SJSA1 (cell line): ENCODE results near the gene EIF5A2. TPM values are rescaled to one million over a fixed set of nuclear protein-coding genes. Genes with fewer than 3 reads are reported as not detected.
"Not testable (repeated sequence)": the region's sequence is repeated elsewhere in the genome, so short reads cannot be mapped to it uniquely, and the experiment has no call there.

Experiments used
- DNase-seq, 2 experiments: peaks; one replicate each; pipeline ENCODE4 v3.0.0-alpha.2; 2015 to 2020; ENCODE audit warnings: low spot score in 2 of 2, low read depth in 1 of 2
- H3K27ac ChIP-seq: fragments of 250-450 bp; sonication (Bioruptor Pico); 2 replicates; pipeline ENCODE4 v1.5.1; 2020; ENCODE audit warnings: mild to moderate bottlenecking, moderate library complexity
- H3K27me3 ChIP-seq: fragments of 250-450 bp; sonication (Bioruptor Pico); replicated peaks from 2 replicates; pipeline ENCODE4 v1.5.1; 2020; ENCODE audit warnings: mild to moderate bottlenecking, moderate library complexity
- H3K36me3 ChIP-seq: fragments of 250-450 bp; sonication (Bioruptor Pico); 2 replicates; pipeline ENCODE4 v1.5.1; 2020; ENCODE audit warnings: mild to moderate bottlenecking
- H3K4me1 ChIP-seq: fragments of 250-450 bp; sonication (Bioruptor Pico); replicated peaks from 2 replicates; pipeline ENCODE4 v1.6.1; 2021; ENCODE audit warnings: mild to moderate bottlenecking
- H3K4me3 ChIP-seq: fragments of 250-450 bp; sonication (Bioruptor Pico); 2 replicates; pipeline ENCODE4 v1.5.1; 2020; ENCODE audit warnings: mild to moderate bottlenecking
- H3K9me3 ChIP-seq: fragments of 250-450 bp; sonication (Bioruptor Pico); replicated peaks from 2 replicates; pipeline ENCODE4 v1.5.1; 2020; ENCODE audit warnings: mild to moderate bottlenecking
- total RNA-seq: library from RNA; depleted of rRNA; stranded (reverse); fragments of >200 nt; shearing (Covaris generic); gene quantifications from 2 replicates; pipeline ENCODE4 v1.2.3, GENCODE V29; 2014; rRNA removed

The EIF5A2 gene
- 12.2 and 21.0 TPM in 2 replicates for total RNA-seq

DNA sequence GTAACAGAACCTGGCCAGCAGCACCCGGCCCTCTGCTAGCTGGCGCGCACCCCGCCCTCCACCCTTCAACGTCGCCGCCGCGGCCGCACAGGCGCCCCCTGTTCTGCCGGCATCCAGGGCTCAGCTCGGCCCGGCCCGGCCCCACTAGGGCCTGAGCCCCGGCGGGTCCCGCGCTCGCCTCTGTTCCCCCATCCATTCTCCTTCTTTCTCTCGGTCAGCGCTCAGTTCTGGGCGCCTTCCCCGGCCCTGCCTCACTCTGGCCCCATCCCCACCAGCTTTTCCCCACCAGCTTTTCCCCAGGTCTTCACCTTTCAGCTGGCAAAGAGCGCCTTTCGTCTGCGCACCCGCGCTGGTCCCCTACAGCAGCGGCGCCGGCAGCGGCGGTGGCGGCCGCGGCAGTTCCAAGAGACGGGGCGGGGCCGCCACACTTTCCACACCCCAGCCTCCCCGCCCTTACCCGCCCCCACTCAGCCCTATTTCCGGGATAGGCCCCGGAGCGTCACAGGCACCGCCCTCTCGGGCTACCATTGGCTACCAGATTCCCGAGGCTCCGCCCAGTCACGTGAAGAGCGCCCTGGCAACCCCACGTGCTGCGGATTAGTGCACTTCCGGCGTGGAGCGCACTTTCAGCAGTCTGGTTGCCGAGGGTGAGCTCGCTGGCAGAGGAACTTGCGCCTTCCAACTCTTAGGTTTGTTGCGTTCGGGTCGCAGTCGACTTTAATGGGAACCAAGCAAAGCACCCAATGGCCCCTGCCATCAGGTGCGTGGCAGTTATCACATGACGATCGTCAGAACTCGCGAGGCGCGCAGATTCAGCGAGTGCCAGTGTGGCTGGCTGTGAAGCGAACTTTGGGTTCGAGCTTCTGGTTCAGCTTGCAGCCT, at the start of gene EIF5A2:
Gene EIF5A2 (minus strand): TSS at position 403 of the 882 bp plus-strand sequence. CDS start 831 bp downstream, outside the sequence.
- peaks cover 9% of the 10 kb centered on the region for H3K4me1 ChIP-seq
- no peaks in the 10 kb centered on the region; the same call in 1 of the 2 replicates for H3K36me3 ChIP-seq
- H3K27me3 ChIP-seq: no peaks in the 10 kb centered on the region
- H3K27ac ChIP-seq: peak within 1 kb of the TSS; percentile 22; the same call in 1 of the 2 replicates
- H3K9me3 ChIP-seq: peaks cover 15% of the 10 kb centered on the region
- peak; percentile 74 to 93 for DNase-seq
- peak within 1 kb of the TSS; percentile 62 for H3K4me3 ChIP-seq

DNA sequence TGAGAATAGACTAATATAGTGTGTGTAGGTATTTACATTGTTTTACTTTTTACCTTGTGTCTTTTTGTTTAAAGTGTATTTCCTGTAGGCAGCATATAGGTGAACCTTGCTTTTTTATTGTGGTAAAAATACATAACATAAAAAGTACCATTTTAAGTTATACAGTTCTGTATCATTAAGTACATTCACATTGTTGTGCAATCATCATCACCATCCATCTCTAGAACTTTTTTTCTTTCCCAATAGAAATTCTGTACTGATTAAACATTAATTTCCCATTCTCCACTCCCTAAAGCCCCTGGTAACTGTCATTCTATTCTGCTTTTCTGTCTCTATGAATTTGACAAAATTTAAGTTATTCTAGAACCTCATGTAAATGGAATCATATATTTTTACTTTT, 48.2 kb upstream of the EIF5A2 start:
- H3K27me3 ChIP-seq: no peaks in the 10 kb centered on the region
- H3K9me3 ChIP-seq: no peaks in the 10 kb centered on the region
- H3K27ac ChIP-seq: no peak overlapping the region
- no peak for DNase-seq
- no peak overlapping the region for H3K4me3 ChIP-seq
- H3K4me1 ChIP-seq: no peaks in the 10 kb centered on the region
- no peaks in the 10 kb centered on the region for H3K36me3 ChIP-seq

DNA sequence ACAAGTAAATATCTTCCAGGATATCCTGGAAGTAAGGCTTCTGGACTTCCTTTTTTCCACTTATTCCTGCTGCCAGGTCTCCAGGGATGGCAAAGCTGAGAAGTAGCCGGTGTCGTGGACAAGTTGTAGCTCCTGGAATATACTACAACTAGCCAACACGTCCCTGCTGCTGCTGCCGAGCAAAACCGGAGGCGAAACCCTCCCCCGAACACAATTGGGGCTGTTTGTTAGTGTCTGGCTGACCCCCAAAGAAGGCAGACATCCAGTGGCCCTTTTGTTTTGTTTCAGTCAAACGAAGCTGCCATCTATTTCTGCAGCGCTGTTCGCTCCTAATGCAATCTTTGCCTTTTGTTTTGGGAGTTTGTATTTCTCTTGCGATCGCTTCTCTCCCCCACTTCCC, 45.3 kb upstream of the EIF5A2 start:
- no peaks in the 10 kb centered on the region for H3K9me3 ChIP-seq
- no peak overlapping the region for H3K4me3 ChIP-seq
- no peak overlapping the region for H3K27ac ChIP-seq
- H3K4me1 ChIP-seq: no peaks in the 10 kb centered on the region
- DNase-seq: no peak
- no peaks in the 10 kb centered on the region for H3K36me3 ChIP-seq
- no peaks in the 10 kb centered on the region for H3K27me3 ChIP-seq

DNA sequence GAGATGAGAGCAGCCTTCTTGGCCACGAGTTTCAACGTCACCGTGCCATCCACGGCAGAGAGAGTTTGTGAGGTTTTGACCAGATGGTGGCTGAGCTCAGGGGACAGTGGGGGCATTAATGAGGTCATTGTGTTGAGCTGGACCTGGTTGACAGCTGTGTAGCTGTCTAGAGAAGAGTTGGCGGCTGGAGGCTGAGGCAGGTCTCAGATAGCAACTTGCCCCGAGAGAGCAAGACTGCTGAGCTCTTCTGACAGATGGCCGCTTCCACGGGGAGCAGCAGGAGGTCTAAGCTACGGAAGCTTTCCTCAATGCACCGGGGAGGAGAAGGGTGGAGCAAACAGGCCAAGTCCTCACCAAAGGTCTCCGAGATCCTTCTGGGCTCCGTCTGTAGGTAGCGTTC, 44.8 kb upstream of the EIF5A2 start:
- Histone ChIP-seq H3K36me3 (no peaks in the 10 kb centered on the region), H3K9me3 (no peaks in the 10 kb centered on the region), H3K4me1 (no peaks in the 10 kb centered on the region), H3K27ac (no peak overlapping the region), H3K27me3 (no peaks in the 10 kb centered on the region), H3K4me3 (no peak overlapping the region)
- no peak for DNase-seq

DNA sequence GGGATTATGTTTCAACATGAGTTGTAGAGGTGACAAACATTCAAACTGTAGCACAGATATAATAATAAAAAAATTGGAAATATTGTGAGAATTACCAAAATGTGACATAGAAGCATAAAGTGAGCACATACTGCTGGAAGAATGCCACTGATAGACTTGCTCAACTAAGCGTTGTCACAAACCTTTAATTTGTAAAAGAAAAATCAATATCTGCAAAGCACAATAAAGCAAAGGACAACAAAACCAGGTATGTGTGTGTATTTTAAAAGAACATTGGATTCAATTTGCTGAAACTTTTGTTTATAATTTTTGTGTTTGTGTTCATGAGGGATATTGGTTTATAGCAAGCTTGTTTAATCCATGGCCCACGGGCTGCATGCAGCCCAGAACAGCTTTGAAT, 40.8 kb upstream of the EIF5A2 start:
- H3K4me3 ChIP-seq: no peak overlapping the region

DNA sequence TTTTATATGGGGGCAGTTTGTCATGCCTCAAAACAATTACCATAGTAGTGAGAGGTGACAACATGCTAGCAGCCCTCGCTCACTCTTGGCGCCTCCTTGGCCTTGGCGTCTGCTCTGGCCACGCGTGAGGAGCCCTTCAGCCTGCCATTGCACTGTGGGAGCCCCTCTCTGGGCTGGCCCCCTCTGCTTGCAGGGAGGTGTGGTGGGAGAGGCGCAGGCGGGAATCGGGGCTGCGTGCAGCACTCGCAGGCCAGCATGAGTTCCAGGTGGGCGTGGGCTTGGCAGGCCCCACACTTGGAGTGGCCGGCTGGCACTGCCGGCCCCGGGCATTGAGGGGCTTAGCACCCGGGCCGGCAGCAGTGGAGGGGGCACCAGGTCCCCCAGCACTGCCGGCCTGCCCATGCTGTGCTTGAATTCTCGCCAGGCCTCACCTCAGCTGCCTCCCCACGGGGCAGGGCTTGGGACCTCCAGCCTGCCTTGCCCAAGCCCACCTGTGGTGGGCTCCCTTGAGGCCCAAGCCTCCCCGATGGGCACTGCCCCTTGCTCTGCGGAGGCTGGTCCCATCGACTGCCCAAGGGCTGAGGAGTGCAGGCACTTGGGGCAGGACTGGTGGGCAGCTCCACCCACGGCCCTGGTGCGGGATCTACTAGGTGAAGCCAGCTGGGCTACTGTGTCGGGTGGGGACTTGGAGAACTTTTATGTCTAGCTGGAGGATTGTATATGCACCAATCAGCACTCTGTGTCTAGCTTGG, 38.8 kb upstream of the EIF5A2 start:
- Histone ChIP-seq H3K27ac (no peak overlapping the region), H3K9me3 (no peaks in the 10 kb centered on the region), H3K36me3 (no peaks in the 10 kb centered on the region), H3K4me1 (no peaks in the 10 kb centered on the region), H3K27me3 (no peaks in the 10 kb centered on the region), H3K4me3 (no peak overlapping the region)
- no peak for DNase-seq

More for the DNA sequence above, 40.8 kb upstream of the EIF5A2 start:
- Histone ChIP-seq H3K27ac (no peak overlapping the region), H3K36me3 (no peaks in the 10 kb centered on the region), H3K4me1 (no peaks in the 10 kb centered on the region), H3K27me3 (no peaks in the 10 kb centered on the region), H3K9me3 (no peaks in the 10 kb centered on the region)
- no peak for DNase-seq

DNA sequence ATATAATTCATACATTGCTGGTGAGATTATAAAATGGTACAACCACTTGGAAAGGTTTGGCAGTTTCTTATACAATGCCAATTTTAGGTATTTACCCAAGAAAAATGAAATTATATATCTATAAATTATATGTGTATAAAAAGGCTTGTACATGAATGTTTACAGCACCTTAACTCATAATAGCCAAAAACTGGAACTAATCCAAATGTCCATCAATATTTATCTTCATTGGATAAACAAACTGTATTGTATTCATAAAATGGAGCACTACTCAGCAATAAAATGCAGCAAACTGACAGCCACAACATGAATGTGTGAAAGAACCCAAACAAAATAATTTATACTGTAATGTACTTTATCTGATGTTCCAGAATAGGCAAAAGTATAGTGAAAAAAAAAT, 33.6 kb upstream of the EIF5A2 start:
- Histone ChIP-seq H3K4me1 (no peaks in the 10 kb centered on the region), H3K27ac (no peak overlapping the region), H3K27me3 (no peaks in the 10 kb centered on the region), H3K9me3 (0 out of 2 replicates have a peak, but pooled peaks cover 2% of the 10 kb centered on the region), H3K4me3 (no peak overlapping the region), H3K36me3 (no peaks in the 10 kb centered on the region)
- DNase-seq: no peak

DNA sequence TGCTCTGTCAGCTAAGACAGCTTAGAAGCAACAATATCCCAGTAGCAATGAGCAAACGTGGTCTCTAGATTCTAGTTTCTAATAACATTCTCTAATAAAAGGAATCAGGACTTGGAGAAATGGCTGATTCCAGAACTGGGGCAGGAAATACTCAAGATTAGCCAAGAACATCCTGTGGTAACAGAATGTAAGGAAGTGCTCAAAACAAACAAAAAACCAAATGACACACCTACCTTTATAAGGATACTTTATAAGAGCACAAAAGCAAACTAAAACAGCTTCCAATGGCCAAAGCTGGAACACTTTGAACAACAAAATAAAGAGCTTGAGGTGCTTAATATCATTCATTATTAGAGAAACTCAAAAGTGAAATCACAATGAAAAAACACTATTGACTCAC, 33.1 kb upstream of the EIF5A2 start:
- Histone ChIP-seq H3K27me3 (no peaks in the 10 kb centered on the region), H3K27ac (no peak overlapping the region), H3K4me3 (no peak overlapping the region), H3K9me3 (0 out of 2 replicates have a peak, but pooled peaks cover 2% of the 10 kb centered on the region), H3K36me3 (no peaks in the 10 kb centered on the region), H3K4me1 (no peaks in the 10 kb centered on the region)
- DNase-seq: no peak

DNA sequence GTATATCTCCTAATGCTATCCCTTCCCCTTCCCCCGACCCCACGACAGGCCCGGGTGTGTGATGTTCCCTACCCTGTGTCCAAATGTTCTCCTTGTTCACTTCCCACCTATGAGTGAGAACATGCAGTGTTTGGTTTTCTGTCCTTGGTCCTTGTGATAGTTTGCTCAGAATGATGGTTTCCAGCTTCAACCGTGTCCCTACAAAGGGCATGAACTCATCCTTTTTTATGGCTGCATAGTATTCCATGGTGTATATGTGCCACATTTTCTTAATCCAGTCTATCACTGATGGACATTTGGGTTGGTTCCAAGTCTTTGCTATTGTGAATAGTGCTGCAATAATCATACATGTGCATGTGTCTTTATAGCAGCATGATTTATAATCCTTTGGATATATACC, 24.6 kb upstream of the EIF5A2 start:
- not testable (repeated sequence) for H3K4me3 ChIP-seq, H3K4me1 ChIP-seq, DNase-seq, H3K36me3 ChIP-seq, H3K27ac ChIP-seq, H3K9me3 ChIP-seq, H3K27me3 ChIP-seq

DNA sequence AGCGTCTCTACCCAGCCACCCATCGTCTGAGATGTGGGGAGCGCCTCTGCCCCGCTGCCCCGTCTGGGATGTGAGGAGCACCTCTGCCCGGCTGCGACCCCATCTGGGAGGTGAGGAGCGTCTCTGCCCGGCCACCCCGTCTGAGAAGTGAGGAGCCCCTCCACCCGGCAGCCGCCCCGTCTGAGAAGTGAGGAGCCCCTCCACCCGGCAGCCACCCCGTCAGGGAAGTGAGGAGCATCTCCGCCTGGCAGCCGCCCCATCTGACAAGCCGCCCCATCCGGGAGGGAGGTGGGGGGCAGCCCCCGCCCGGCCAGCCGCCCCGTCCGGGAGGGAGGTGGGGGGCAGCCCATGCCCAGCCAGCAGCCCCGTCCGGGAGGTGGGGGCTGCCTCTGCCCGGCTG, 15.1 kb upstream of the EIF5A2 start:
- not testable (repeated sequence) for H3K36me3 ChIP-seq, H3K4me3 ChIP-seq, H3K9me3 ChIP-seq, H3K27me3 ChIP-seq, H3K4me1 ChIP-seq, H3K27ac ChIP-seq, DNase-seq

DNA sequence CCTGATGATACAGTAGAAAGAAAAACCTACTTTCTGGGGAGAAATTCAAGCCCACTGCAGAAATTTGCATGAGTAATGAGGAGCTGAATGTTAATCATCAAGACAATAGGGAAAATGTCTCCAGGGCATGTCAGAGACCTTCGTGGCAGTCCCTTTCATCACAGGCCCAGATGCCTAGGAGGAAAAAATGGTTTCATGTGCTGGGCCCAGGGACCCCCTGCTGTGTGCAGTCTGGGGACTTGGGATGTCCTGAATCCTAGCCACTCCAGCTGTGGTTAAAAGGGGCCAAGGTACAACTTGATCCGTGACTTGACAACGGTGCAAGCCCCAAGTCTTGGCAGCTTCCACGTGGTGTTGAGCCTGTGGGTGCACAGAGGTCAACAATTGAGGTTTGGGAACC, 10.3 kb upstream of the EIF5A2 start:
- H3K27me3 ChIP-seq: no peaks in the 10 kb centered on the region
- no peaks in the 10 kb centered on the region for H3K4me1 ChIP-seq
- H3K36me3 ChIP-seq: no peaks in the 10 kb centered on the region
- no peak for DNase-seq
- no peak overlapping the region for H3K27ac ChIP-seq
- H3K4me3 ChIP-seq: no peak overlapping the region
- H3K9me3 ChIP-seq: 0 out of 2 replicates have a peak, but pooled peaks cover 3% of the 10 kb centered on the region

DNA sequence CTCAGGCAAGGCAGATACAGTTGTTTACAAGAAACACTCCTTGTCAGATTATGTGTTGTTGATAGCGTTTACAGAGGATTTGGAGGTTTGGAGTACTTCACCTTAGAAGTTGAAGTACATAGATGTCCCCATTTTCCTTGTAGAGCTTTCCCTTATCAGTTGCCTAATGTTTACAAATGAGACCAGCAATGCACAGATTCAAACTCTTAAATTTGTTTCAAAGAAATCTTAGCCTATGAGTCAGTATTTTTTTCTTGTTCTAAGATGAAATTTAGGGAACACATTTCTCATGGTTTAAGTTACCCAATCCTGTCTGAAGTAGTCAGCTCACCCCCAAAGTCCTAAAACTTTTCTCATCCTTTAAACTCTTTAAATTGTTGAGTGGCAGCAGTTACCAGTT, 6.3 kb upstream of the EIF5A2 start:
- H3K9me3 ChIP-seq: peaks cover 6% of the 10 kb centered on the region; the same call in 1 of the 2 replicates
- no peaks in the 10 kb centered on the region for H3K27me3 ChIP-seq
- no peaks in the 10 kb centered on the region for H3K36me3 ChIP-seq
- H3K4me3 ChIP-seq: no peak overlapping the region
- no peaks in the 10 kb centered on the region for H3K4me1 ChIP-seq
- DNase-seq: no peak
- H3K27ac ChIP-seq: no peak overlapping the region

DNA sequence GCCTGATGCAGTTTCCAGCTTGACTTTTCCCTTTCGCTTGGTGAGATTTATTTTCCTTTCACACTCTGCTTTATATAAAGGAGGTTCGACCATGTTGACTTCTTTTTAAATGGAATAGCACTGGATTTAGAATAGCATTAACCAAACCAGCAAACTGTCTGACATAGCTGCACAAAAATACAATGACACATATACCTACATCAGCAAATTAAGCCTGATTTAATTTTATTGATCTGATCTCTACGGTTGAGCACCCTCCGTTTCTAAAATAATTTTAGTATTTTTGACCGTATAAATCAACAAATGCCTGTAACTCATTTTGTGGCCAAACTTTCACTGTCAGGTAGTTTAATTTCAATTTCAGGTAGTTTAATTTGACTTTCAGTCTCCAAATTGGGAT, 5.8 kb upstream of the EIF5A2 start:
- H3K36me3 ChIP-seq: no peaks in the 10 kb centered on the region
- no peak overlapping the region for H3K4me3 ChIP-seq
- no peak overlapping the region for H3K27ac ChIP-seq
- H3K9me3 ChIP-seq: peaks cover 8% of the 10 kb centered on the region; the same call in 1 of the 2 replicates
- H3K27me3 ChIP-seq: no peaks in the 10 kb centered on the region
- no peaks in the 10 kb centered on the region for H3K4me1 ChIP-seq
- no peak for DNase-seq

DNA sequence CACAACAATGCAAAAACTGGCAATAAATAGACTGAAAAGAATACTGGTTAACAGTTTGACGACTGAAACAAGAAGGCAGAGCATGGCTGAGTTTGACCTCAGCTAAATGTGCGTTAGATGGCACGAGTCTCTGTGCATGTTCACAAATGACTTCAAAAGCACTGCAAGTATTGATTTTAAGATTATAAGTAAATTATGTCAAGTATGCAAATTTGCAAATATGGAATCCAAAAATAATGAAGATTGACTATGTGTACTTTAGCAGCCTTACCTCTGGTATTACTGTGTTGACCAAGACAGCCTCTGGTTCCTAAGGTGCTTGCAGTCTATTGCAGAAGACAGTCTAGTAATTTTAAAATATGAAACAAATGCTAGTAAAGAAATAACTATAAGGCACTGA, 2.6 kb upstream of the EIF5A2 start:
- H3K27ac ChIP-seq: no peak overlapping the region
- peaks cover 15% of the 10 kb centered on the region for H3K9me3 ChIP-seq
- H3K4me3 ChIP-seq: no peak overlapping the region
- no peak for DNase-seq
- peaks cover 9% of the 10 kb centered on the region for H3K4me1 ChIP-seq
- H3K27me3 ChIP-seq: no peaks in the 10 kb centered on the region
- H3K36me3 ChIP-seq: no peaks in the 10 kb centered on the region; the same call in 1 of the 2 replicates
